Endodermal cell (in vitro differentiated cells): Measurements from ENCODE around the gene SCN1A. TPM values are rescaled to one million over a fixed set of nuclear protein-coding genes. Genes with fewer than 3 reads are reported as not detected.

Experiments
- DNase-seq: peaks from one replicate; pipeline ENCODE4 v3.0.0-alpha.2; 2017
- H3K27ac ChIP-seq: 2 replicates; pipeline ENCODE4 v1.5.1; 2013; ENCODE audit warnings: mild to moderate bottlenecking, low read depth, low read length, moderate library complexity
- H3K27me3 ChIP-seq: 2 replicates; pipeline ENCODE4 v1.6.1; 2013; ENCODE audit warnings: mild to moderate bottlenecking, low read length, moderate library complexity; ENCODE audit not compliant: insufficient read depth, control insufficient read depth, poor library complexity, severe bottlenecking
- H3K36me3 ChIP-seq: 2 replicates; pipeline ENCODE4 v1.7.0; 2013; ENCODE audit warnings: mild to moderate bottlenecking, low read length, moderate library complexity; ENCODE audit not compliant: control insufficient read depth, insufficient read depth
- H3K4me1 ChIP-seq: one replicate; pipeline ENCODE4 v1.7.0; 2013; ENCODE audit warnings: low read length; ENCODE audit not compliant: control insufficient read depth, insufficient read depth
- H3K4me3 ChIP-seq: 2 replicates; pipeline ENCODE4 v1.5.1; 2013; ENCODE audit warnings: mild to moderate bottlenecking, low read length, moderate library complexity
- H3K9ac ChIP-seq: 2 replicates; pipeline ENCODE4 v1.6.1; 2013; ENCODE audit warnings: mild to moderate bottlenecking, low read length, moderate library complexity; ENCODE audit not compliant: poor library complexity, severe bottlenecking; ENCODE audit errors: extremely low read depth
- H3K9me3 ChIP-seq: 2 replicates; pipeline ENCODE4 v1.6.1; 2013; ENCODE audit warnings: mild to moderate bottlenecking, low read length, moderate library complexity; ENCODE audit not compliant: control insufficient read depth
- H3K27ac Mint-ChIP-seq: 2 replicates; pipeline ENCODE4 v1.8.0; 2020; ENCODE audit warnings: mixed read lengths
- H3K27me3 Mint-ChIP-seq: 2 replicates; pipeline ENCODE4 v1.8.0; 2021; ENCODE audit warnings: mild to moderate bottlenecking, mixed read lengths; ENCODE audit not compliant: insufficient read depth
- H3K36me3 Mint-ChIP-seq: 2 replicates; pipeline ENCODE4 v1.8.0; 2020; ENCODE audit warnings: low read depth, mixed read lengths
- H3K4me1 Mint-ChIP-seq: 2 replicates; pipeline ENCODE4 v1.8.0; 2020; ENCODE audit warnings: mixed read lengths
- H3K4me3 Mint-ChIP-seq: 2 replicates; pipeline ENCODE4 v1.8.0; 2020; ENCODE audit warnings: mild to moderate bottlenecking, moderate library complexity, mixed read lengths
- H3K9me3 Mint-ChIP-seq: 2 replicates; pipeline ENCODE4 v1.8.0; 2020; ENCODE audit warnings: mild to moderate bottlenecking, mixed read lengths
- WGBS, 2 experiments: methylation state at CpG; one replicate each; pipeline versions ENCODE4 v1.1.5 to v1.1.7; 2013; ENCODE audit warnings: missing lambda C conversion rate in 2 of 2, mixed read lengths in 1 of 2; ENCODE audit not compliant: insufficient coverage in 1 of 2, insufficient read length in 1 of 2; 5-methylcytosine and 5-hydroxymethylcytosine counted together
- total RNA-seq, 2 donors: library from RNA; stranded (reverse); fragmentation: NEBNext Ultra II Directional in 1 of 2; extraction: Animal tissue kit (Norgen Biotek cat#: 25700) in 1 of 2; gene quantifications; 2 replicates in 1 of 2; 3 replicates in 1 of 2; pipeline ENCODE4 v1.2.1, GENCODE V29; 2021
- TF ChIP-seq, protein P1 (sequence below): fragments of 200-600 bp; sonication (generic); conservative IDR thresholded peaks from 2 replicates; pipeline ENCODE4 v1.5.0; 2021; ENCODE audit warnings: antibody characterized with exemption, mild to moderate bottlenecking

The SCN1A gene
- total RNA-seq, 2 donors from 2014 or later: not detected

DNA sequence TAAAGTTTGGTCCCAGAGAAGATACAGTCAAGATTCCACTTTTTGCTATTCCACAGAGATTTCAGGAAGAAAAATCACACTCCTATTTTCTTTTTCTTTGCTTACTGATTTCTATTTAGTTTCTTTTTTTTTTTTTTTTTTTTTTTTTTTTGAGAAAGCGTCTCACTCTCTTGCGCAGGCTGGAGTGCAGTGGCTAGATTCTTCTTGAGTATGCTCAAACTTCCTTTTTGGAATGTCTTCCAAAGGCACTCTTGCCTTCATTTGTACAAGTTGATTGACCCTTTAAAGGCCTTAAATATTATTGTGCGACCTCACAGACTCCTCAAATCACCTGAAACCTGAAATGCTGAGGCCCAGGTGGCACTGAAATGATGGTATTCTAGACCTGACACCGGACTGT is 9.6 kb downstream of the SCN1A start:
- H3K27me3 ChIP-seq: no peaks in the 10 kb centered on the region
- Mint-ChIP-seq H3K27me3 (no peaks in the 10 kb centered on the region), H3K4me1 (no peaks in the 10 kb centered on the region), H3K27ac (no peak overlapping the region), H3K36me3 (no peaks in the 10 kb centered on the region), H3K9me3 (no peaks in the 10 kb centered on the region), H3K4me3 (no peak overlapping the region)
- no peak for DNase-seq
- no peak overlapping the region for H3K27ac ChIP-seq
- no peaks in the 10 kb centered on the region for H3K9me3 ChIP-seq
- no peak overlapping the region for H3K4me3 ChIP-seq
- 90 to 93% methylated on average over 2 to 4 of the region's 4 CpGs for WGBS, 2 experiments
- no peak overlapping the region for H3K9ac ChIP-seq
- no peaks in the 10 kb centered on the region for H3K4me1 ChIP-seq
- TF ChIP-seq, protein P1, sequence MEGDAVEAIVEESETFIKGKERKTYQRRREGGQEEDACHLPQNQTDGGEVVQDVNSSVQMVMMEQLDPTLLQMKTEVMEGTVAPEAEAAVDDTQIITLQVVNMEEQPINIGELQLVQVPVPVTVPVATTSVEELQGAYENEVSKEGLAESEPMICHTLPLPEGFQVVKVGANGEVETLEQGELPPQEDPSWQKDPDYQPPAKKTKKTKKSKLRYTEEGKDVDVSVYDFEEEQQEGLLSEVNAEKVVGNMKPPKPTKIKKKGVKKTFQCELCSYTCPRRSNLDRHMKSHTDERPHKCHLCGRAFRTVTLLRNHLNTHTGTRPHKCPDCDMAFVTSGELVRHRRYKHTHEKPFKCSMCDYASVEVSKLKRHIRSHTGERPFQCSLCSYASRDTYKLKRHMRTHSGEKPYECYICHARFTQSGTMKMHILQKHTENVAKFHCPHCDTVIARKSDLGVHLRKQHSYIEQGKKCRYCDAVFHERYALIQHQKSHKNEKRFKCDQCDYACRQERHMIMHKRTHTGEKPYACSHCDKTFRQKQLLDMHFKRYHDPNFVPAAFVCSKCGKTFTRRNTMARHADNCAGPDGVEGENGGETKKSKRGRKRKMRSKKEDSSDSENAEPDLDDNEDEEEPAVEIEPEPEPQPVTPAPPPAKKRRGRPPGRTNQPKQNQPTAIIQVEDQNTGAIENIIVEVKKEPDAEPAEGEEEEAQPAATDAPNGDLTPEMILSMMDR: no peak
- no peaks in the 10 kb centered on the region for H3K36me3 ChIP-seq

DNA sequence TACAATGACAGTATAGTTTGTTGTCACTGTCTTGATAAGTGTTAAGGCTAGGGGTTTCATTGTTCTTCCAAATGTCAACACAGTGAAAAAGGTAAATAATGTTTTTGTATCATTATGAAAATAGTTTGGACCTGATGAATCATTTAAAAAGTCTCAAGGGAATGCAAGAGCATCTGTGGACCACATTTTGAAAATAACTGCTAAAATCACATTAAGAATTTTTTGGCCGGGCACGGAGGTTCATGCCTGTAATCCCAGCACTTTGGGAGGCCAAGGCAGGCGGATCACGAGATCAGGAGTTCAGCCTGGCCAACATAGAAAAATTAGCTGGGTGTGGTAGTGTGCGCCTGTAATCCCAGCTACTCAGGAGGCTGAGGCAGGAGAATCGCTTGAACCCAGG is 10.3 kb downstream of the SCN1A start:
- Histone ChIP-seq H3K4me1 (no peaks in the 10 kb centered on the region), H3K27me3 (no peaks in the 10 kb centered on the region), H3K9me3 (no peaks in the 10 kb centered on the region), H3K9ac (no peak overlapping the region), H3K27ac (no peak overlapping the region), H3K4me3 (no peak overlapping the region), H3K36me3 (no peaks in the 10 kb centered on the region)
- H3K9me3 Mint-ChIP-seq: no peaks in the 10 kb centered on the region
- no peaks in the 10 kb centered on the region for H3K27me3 Mint-ChIP-seq
- 93 to 94% methylated on average over 6 of the region's 6 CpGs for WGBS, 2 experiments
- no peaks in the 10 kb centered on the region for H3K36me3 Mint-ChIP-seq
- TF ChIP-seq, protein P1: no peak
- H3K4me3 Mint-ChIP-seq: no peak overlapping the region
- no peak for DNase-seq
- H3K4me1 Mint-ChIP-seq: no peaks in the 10 kb centered on the region
- H3K27ac Mint-ChIP-seq: no peak overlapping the region

DNA sequence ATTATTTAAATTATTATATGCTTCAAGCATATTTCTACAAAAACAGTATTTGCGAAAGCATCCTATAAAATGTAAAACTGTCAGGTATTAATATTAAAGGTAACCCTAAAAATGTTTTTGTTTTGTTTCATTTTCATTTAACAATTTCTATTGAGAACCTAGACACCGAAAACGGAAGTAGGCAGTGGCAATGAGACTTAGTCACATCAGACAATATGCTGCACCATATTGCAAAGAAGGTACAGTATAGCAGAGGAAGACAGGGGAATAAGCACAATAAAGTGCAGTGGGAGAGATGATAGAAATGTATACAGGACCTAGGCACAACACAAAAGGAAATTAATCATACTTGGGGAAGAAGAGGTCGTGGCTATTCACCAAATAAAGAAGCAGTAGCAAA is 12.2 kb downstream of the SCN1A start:
- H3K27me3 ChIP-seq: no peaks in the 10 kb centered on the region
- WGBS, 2 experiments: 83 to 100% methylated on average over 3 of the region's 4 CpGs
- H3K27ac Mint-ChIP-seq: no peak overlapping the region
- H3K4me3 ChIP-seq: no peak overlapping the region
- H3K4me1 ChIP-seq: no peaks in the 10 kb centered on the region
- no peaks in the 10 kb centered on the region for H3K9me3 ChIP-seq
- no peak overlapping the region for H3K4me3 Mint-ChIP-seq
- no peaks in the 10 kb centered on the region for H3K27me3 Mint-ChIP-seq
- TF ChIP-seq, protein P1: no peak
- H3K27ac ChIP-seq: no peak overlapping the region
- DNase-seq: no peak
- no peak overlapping the region for H3K9ac ChIP-seq
- H3K9me3 Mint-ChIP-seq: no peaks in the 10 kb centered on the region
- no peaks in the 10 kb centered on the region for H3K36me3 ChIP-seq
- H3K36me3 Mint-ChIP-seq: no peaks in the 10 kb centered on the region
- no peaks in the 10 kb centered on the region for H3K4me1 Mint-ChIP-seq
